Stimulated activated effector memory CD8-positive, alpha-beta T cell treated with anti-CD3 and anti-CD28 coated beads, Interleukin-12 subunit alpha, Interleukin-12 subunit beta, amount 100 ng/mL, for 72 hours (primary cell): ENCODE measurements around the gene POU3F1.
A peak's percentile ranks its signal among the peaks of the same experiment; 100 is the strongest.

Experiments
- ATAC-seq: fragments of 150-1000 bp; cut with Tn5 transposase; 2 replicates; pipeline ENCODE4 v1.10.0; 2021
- DNase-seq, 2 donors: peaks; one replicate each; pipeline ENCODE4 v3.0.0; 2021 to 2022; ENCODE audit warnings: low spot score in 2 of 2
- H3K27ac Mint-ChIP-seq: one replicate; pipeline ENCODE4 v1.8.0; 2022; ENCODE audit warnings: mild to moderate bottlenecking, mixed read lengths
- H3K36me3 Mint-ChIP-seq: one replicate; pipeline ENCODE4 v1.8.0; 2022; ENCODE audit warnings: mild to moderate bottlenecking, mixed read lengths
- H3K4me1 Mint-ChIP-seq: one replicate; pipeline ENCODE4 v1.8.0; 2022; ENCODE audit warnings: mixed read lengths
- H3K4me3 Mint-ChIP-seq: one replicate; pipeline ENCODE4 v1.8.0; 2022; ENCODE audit warnings: mild to moderate bottlenecking, mixed read lengths
- H3K9me3 Mint-ChIP-seq: one replicate; pipeline ENCODE4 v1.8.0; 2022; ENCODE audit warnings: mixed read lengths

POU3F1 gene

DNA sequence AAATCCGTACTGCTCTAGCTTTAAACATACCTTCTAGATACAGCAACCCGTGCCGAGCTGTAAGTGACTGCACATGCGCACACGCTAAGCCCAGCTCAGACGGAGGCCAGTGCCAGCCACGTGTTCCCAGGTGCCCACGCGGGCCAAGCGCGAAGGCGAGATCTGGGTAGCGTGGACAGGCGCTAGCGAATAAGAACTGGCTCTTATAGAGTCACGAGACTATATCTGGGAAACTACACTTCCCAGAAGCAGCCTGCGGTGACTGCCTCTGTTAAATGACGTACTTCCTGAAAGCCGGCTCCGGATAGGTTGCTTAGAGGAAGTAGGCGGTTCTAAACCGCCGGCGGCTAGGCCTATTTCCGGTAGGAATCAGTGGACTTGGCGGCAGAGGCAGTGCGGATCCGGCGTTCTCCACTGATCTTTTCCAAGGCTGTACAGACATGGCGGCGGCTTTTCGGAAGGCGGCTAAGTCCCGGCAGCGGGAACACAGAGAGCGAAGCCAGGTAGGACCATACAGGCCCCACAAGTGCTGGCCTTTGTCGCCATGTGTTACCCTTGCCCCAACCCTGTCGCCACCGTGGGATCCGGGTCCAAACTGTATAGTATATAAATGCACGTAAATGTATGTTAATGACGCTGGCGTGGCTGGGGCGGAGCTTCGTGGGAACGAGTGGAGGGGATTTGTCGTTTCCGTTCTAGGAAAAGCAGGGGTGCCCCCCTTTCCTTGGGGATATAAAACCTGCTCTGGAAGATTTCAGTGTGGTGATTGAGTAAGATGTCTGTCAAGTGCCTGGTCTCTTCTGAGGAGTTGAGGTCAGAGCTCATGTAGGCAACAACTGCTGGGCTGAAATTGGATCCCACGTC lies 34.0 kb downstream of the POU3F1 start, which contains the start of gene UTP11:
Gene UTP11, plus strand, starts transcription at position 372 of the 864 bp plus-strand sequence. Its CDS starts 69 bp downstream, at position 441.
- DNase-seq (peak; percentile 73 to 93), ATAC-seq (peak; percentile 89)
- peaks cover 54% of the 10 kb centered on the region for H3K4me1 Mint-ChIP-seq
- H3K9me3 Mint-ChIP-seq, result no peaks in the 10 kb centered on the region
- H3K36me3 Mint-ChIP-seq, result peaks cover 49% of the 10 kb centered on the region
- H3K4me3 Mint-ChIP-seq, result peak within 1 kb of the TSS; percentile 100
- peak within 1 kb of the TSS; percentile 99 for H3K27ac Mint-ChIP-seq

DNA sequence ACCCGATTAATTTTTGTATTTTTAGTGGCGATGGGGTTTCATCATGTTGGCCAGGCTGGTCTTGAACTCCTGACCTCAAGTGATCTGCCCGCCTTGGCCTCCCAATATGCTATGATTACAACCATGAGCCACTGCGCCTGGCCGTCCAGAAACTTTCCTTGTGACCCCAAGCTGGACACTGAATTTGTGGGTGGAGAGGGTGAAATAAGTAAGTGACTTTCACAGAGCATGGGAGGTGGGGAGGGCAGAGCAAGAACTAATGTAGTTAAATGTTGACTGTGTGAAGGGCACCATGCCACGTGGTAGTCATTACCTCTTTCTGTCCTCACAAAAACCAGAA lies 36.8 kb downstream of the POU3F1 start:
- H3K27ac Mint-ChIP-seq, result peak overlapping the region; percentile 97
- peaks cover 49% of the 10 kb centered on the region for H3K4me1 Mint-ChIP-seq

GRCh38 chr1:38009088-38009840 lies 37.3 kb downstream of the POU3F1 start:
- H3K36me3 Mint-ChIP-seq, result peaks cover 25% of the 10 kb centered on the region
- H3K9me3 Mint-ChIP-seq, result no peaks in the 10 kb centered on the region
- H3K27ac Mint-ChIP-seq, result peak overlapping the region; percentile 97
- H3K4me1 Mint-ChIP-seq, result peaks cover 54% of the 10 kb centered on the region
- H3K4me3 Mint-ChIP-seq, result peak overlapping the region; percentile 51
- peak in 1 of 2 donors; percentile 72 for DNase-seq
- peak; percentile 88 for ATAC-seq

More for the DNA sequence above, 36.8 kb downstream of the POU3F1 start:
- Mint-ChIP-seq H3K4me3 (peak overlapping the region; percentile 51), H3K9me3 (no peaks in the 10 kb centered on the region), H3K36me3 (peaks cover 26% of the 10 kb centered on the region)
- DNase-seq, result no peak
- no peak for ATAC-seq

DNA sequence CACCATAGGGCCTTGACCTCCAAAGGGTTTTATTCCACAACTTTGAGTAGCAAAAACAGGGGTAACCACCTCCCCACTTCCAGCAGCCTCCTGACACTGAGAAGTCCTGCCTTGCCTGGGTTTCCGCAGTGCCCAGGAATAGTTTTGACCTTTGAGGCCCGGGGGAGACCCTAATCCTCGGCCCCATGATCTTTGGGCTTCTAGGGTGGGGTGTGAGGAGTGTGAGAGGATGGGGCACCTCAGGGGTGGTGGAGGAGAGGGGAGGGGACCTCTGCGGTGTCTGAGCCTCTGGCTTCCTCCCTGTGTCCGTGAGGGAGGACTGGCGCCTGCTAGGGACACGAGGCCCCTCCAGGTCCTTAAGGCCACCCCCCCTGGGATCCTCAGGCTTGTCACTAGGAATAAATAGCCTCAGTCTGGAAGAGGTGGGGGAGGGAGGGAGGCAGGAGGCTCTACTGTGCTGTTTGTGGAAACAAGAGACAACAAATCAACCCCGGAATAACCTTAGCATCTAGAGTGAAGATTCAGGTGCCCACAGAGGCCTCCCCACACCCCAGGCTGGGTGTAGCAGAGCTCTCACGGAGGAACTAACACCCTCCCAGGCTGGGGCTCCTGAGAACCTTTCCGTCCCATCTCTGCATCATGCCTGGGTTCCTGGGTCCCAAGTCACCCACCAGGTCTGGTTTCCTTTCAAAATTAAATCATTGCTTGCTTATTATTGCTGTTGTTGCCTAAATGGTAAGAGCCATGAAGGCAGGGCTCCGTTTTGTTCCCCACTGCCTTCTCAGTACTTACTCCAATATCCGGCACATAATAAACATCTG lies 40.4 kb downstream of the POU3F1 start:
- no peak for DNase-seq
- Mint-ChIP-seq H3K4me3 (peak overlapping the region; percentile 61), H3K4me1 (peaks cover 45% of the 10 kb centered on the region), H3K36me3 (peaks cover 18% of the 10 kb centered on the region), H3K9me3 (no peaks in the 10 kb centered on the region), H3K27ac (peak overlapping the region; percentile 76)
- ATAC-seq, result no peak

DNA sequence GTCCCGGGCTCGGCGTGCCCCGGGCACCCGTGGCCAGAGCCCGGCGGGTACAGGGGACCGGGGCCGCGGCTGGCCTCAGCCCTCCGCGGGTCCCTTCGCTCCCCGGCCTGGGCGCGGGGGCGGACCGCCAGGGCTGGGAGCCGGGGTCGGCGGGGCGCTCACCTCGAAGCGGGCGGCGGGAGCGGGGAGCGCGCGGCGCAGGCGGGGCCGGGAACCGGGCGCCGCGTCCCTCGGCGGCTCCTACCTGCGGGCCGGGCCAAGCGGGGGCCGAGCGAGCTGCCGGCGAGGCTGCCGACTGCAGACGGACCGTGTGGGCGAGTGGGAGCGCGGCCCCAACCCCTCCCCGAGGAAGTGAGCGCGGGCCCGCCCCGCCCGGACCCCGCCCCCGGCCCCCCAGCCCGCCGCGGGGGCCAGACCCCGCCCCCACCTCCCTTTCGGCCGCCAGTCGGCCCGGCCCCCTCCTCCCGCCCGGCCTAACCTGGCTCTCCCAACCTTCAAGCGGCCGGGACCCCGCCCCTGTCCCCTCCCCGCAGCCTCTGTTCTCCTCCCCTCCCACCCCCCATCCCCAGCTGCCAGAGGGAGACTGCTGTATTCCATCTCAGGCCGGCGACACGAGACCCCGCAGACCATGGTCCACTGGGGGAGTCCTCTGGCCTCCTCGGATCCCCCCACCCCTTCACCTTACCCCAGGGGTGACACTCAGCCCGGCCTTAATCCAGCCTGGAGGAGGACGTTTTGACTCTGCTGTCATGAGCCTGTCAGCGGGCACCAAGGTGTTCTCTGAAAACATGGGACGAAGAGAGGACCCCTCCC lies 41.2 kb downstream of the POU3F1 start, which contains the start of gene FHL3:
Gene FHL3, minus strand, starts transcription at position 320 of the 813 bp plus-strand sequence. CDS start 6,102 bp downstream, outside the sequence.
- Mint-ChIP-seq H3K4me1 (peaks cover 50% of the 10 kb centered on the region), H3K27ac (peak within 1 kb of the TSS; percentile 88), H3K9me3 (no peaks in the 10 kb centered on the region), H3K4me3 (peak within 1 kb of the TSS; percentile 84), H3K36me3 (peaks cover 18% of the 10 kb centered on the region)
- no peak for DNase-seq
- ATAC-seq, result peak; percentile 36

DNA sequence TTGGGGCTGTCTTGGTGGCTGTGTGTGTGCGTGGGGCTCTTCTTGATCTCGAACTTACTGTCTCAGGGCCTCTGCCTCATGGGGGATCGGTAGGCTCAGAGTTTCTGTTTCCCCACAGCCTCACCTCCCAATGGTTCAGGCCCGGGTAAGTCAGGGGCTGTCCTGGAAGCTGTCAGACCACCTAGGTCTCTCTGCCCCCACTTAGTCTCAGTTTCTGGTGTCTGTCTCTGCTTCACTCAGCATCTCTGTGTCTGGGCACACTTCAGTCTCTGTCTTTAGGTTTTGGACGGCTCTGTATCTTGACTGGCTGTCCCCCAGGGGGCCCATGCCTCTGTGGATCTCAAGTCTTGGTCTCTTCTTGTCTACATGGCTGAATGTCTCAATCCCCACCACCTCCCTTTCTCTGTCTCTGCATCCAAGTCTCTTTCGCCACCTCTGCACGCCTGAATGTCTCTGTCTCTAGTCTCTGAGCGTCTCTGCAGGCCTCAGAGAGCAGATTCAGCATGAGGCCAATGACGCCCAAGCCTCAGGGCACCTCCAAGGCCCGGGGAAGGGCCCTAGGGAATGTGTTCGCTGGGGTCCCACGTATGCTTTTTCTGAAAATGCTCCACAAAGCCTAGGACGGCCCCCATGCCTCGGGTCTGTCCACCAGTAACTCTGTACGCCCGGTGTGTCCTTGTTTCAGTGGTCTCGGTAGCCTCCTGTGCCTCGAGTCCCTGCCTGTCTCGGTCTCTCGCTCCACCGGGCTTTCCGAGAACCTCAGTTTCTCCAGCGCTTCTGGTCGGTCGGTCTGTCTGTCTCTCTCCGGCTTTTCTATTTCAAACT lies 42.1 kb downstream of the POU3F1 start:
- peaks cover 19% of the 10 kb centered on the region for H3K36me3 Mint-ChIP-seq
- DNase-seq (no peak), ATAC-seq (peak; percentile 8)
- no peaks in the 10 kb centered on the region for H3K9me3 Mint-ChIP-seq
- peaks cover 50% of the 10 kb centered on the region for H3K4me1 Mint-ChIP-seq
- peak overlapping the region; percentile 88 for H3K27ac Mint-ChIP-seq
- H3K4me3 Mint-ChIP-seq, result peak overlapping the region; percentile 84

DNA sequence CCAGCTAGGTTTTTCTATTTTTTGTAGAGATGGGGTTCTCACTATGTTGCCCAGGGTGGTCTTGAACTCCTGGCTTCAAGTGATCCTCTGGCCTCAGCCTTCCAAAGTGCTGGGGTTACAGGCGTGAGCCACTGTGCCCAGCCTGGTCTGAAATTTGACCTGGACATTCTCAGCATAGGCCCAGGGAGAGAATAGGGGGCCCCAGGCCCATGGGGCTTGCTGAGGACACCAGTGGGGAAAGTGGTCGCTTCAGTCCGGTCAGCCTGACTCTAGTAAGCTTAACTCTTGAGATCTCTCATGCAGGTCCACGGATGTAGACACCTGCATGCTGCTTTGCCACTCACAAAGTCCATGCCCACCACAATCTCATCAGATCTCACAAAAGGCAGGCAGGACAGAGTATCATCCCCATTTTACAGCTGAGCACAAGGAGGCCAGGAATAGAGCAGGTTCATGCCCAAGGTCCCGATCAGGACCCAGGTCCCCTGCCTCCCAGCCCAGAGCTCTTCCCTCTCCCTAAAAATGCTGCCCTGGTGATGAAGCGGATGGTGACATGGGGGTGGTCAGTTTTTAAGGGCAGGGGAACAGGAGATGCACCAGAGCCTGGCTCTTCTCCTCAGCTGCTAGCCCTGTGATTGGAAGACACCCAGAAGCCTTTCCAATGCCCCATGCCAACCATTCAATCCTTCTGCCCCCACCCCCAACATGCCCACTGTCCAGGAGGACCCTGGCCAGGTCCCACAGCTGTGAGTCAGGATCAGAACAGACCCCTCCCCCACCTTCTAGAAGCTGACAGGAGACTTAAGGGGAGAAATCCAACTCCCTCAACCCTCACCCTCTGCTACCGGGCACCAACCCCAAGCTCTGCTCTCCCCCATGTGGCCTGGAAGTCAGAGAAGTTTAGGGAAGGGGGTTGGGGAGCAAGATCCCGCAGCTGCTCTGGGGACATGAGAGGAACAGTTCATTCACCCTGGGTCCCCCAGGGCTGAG lies 43.0 kb downstream of the POU3F1 start:
- no peak for DNase-seq
- Mint-ChIP-seq H3K9me3 (no peaks in the 10 kb centered on the region), H3K36me3 (peaks cover 28% of the 10 kb centered on the region), H3K4me1 (peaks cover 52% of the 10 kb centered on the region), H3K4me3 (peak overlapping the region; percentile 84), H3K27ac (peak overlapping the region; percentile 88)
- ATAC-seq, result no peak

DNA sequence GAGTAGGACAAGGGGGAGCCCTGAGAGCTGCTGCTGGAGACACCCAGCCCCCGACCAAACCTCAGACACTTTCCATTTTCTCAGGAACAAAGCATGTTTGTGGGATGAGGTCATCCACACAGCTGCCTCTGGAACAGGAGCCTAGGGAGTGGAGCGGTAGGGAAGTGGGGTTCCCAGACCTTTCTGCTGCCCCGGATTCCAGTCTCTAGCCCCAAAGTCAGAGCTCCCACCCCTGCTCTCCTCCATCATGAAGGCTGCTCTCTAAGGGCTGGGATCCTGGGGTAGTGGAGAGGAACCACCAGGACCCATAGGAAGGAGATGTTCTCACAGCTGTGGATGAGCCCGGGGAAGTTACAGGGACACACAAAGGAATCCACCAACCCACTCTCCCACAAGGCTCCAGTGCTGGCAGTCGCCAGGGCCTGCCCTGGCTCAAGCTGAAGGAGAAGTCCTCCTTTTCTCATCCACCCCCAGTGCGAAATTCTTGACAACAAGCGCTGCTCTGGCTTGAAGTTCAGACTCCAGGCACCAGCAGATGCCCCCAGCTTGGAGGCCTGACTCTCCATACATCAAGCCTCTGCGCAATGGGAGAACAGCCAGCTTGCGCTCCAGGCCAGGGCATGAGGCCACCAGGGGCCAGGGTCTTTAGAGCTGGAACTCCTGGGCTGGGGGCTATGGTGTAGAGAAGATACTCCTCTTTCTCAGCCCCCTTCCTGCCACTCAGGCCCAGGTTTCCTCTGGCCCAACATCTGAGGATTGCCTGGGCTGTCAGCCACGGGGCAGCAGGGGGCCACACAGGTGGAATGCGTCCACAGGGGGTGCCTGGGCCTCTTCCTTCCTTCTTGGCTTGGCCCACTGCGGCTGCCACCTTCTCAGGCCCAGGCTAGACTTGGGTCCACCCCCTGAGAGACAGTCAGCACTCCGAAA lies 45.8 kb downstream of the POU3F1 start:
- ATAC-seq (peak; percentile 39), DNase-seq (no peak)
- H3K36me3 Mint-ChIP-seq, result peaks cover 49% of the 10 kb centered on the region
- H3K9me3 Mint-ChIP-seq, result no peaks in the 10 kb centered on the region
- peaks cover 67% of the 10 kb centered on the region for H3K4me1 Mint-ChIP-seq
- H3K4me3 Mint-ChIP-seq, result peak overlapping the region; percentile 63
- peak overlapping the region; percentile 97 for H3K27ac Mint-ChIP-seq

DNA sequence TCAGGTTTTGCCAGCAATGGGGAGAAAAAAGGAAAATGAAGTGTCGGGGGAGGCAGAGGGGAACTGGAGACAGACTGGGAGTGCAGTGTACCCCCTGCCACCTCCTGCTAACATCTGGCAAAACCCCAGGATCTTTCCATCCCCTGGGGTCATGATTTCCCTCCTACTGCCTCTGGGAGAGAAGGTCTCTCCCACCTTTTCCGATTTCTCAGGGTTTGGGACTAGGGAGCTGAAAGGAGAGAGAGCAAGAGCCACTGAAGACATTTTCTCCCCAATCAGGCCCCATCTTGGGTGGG lies 46.4 kb downstream of the POU3F1 start:
- Mint-ChIP-seq H3K27ac (peak overlapping the region; percentile 97), H3K9me3 (no peaks in the 10 kb centered on the region), H3K4me1 (peaks cover 71% of the 10 kb centered on the region), H3K36me3 (peaks cover 50% of the 10 kb centered on the region), H3K4me3 (peak overlapping the region; percentile 63)
- ATAC-seq, result no peak
- no peak for DNase-seq

DNA sequence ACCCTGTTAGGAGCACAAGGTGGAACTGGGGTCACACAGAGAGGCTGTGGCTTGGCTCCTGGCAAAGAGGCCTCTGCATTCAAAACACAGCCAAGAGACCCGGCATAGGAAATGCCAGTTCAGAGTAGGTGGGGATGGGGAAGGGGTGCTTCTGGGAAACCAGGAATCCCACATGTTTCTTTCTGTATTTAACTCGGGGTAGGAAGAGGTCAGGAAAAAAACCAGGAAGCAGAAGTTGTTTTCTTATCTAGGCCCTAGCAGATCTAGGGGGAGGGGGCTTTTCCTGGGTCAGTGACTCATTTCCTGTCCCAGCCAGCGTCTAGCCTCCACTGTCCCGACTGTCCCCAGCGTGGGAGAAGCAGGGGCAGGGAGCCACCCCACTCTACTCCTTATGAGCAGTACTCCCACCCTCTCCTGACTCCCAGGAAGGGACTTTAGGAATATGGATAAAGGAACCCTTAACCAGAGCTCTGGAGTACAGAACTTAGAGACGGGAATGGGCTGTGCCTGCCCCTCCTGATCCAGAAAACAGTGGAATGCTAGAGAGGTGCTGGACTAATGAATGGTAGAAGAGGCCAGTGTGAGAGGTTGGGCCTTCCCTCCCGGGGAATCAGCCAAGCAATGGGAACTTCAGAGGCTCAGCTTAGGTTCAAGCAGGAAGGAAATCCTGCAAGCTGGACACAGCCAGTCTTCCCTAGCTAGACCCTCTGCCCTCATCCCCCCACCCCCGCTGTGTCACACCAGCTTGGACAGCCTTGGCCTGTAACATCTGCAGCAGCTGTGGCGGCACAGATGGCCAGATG lies 47.0 kb downstream of the POU3F1 start:
- ATAC-seq (peak; percentile 17), DNase-seq (no peak)
- Mint-ChIP-seq H3K9me3 (no peaks in the 10 kb centered on the region), H3K27ac (peak overlapping the region; percentile 97), H3K4me1 (peaks cover 74% of the 10 kb centered on the region), H3K36me3 (peaks cover 55% of the 10 kb centered on the region), H3K4me3 (peak overlapping the region; percentile 63)

GRCh38 chr1:37998913-37999429 lies 47.6 kb downstream of the POU3F1 start:
- H3K4me1 Mint-ChIP-seq, result peaks cover 68% of the 10 kb centered on the region
- H3K36me3 Mint-ChIP-seq, result peaks cover 50% of the 10 kb centered on the region
- DNase-seq, result no peak
- peak overlapping the region; percentile 63 for H3K4me3 Mint-ChIP-seq
- H3K9me3 Mint-ChIP-seq, result no peaks in the 10 kb centered on the region
- ATAC-seq, result no peak
- peak overlapping the region; percentile 97 for H3K27ac Mint-ChIP-seq
